ENCODE results near the gene EPHA6. TPM values are rescaled to one million over a fixed set of nuclear protein-coding genes. Genes with fewer than 3 reads are reported as not detected.

EPHA6 gene
- total RNA-seq, 2 experiments from 2014 or later = not detected

- H3K9me3 Mint-ChIP-seq = peaks cover 7% of the 10 kb centered on the region
- H3K36me3 Mint-ChIP-seq (ENCODE audit: low read depth) = no peaks in the 10 kb centered on the region
- H3K36me3 ChIP-seq (ENCODE audit: insufficient read depth, low read length) = no peaks in the 10 kb centered on the region
- no peak for TF ChIP-seq CTCF (IDR thresholded peaks at IDR 0.05)
- H3K9me3 ChIP-seq (ENCODE audit: control insufficient read depth in 1 of 2, insufficient read depth in 1 of 2, low read length in 2 of 2) = peaks cover 0 to 4% of the 10 kb centered on the region in 2 experiments
- POLR2A ChIA-PET = no interaction called here
- no peak overlapping the region for H3K4me3 Mint-ChIP-seq
- intact Hi-C loops (cut with DNase I, micrococcal nuclease) = no loop called here
- H3K4me1 ChIP-seq (ENCODE audit: insufficient read depth, low read length) = no peaks in the 10 kb centered on the region
- no peaks in the 10 kb centered on the region for H3K4me1 Mint-ChIP-seq (ENCODE audit: low read depth)
- no peak overlapping the region for H3K27ac Mint-ChIP-seq
- no peaks in the 10 kb centered on the region for H3K27me3 Mint-ChIP-seq
- no peak for ATAC-seq (ENCODE audit: poor library complexity)
- no peaks in the 10 kb centered on the region for H3K27me3 ChIP-seq (ENCODE audit: control insufficient read depth in 1 of 2, insufficient read depth in 2 of 2, low read length in 2 of 2)
- H3K27ac ChIP-seq (ENCODE audit: low read depth in 1 of 2, low read length in 2 of 2) = no peak overlapping the region
- no peak for DNase-seq
- CTCF ChIA-PET = no interaction called here
- H3K4me3 ChIP-seq (ENCODE audit: low read length) = no peak overlapping the region
Observed at GRCh38 chr3:96991800-96992365, 177.5 kb downstream of the EPHA6 start.

- DNase-seq = no peak
Observed at GRCh38 chr3:96994988-96995387, 180.6 kb downstream of the EPHA6 start.

GRCh38 chr3:96996009-96996408 lies 181.6 kb downstream of the EPHA6 start:
- no peaks in the 10 kb centered on the region for H3K36me3 ChIP-seq (ENCODE audit: insufficient read depth, low read length)
- H3K27me3 Mint-ChIP-seq = no peaks in the 10 kb centered on the region
- H3K9me3 ChIP-seq (ENCODE audit: control insufficient read depth in 1 of 2, insufficient read depth in 1 of 2, low read length in 2 of 2) = peaks cover 0 to 4% of the 10 kb centered on the region in 2 experiments
- TF ChIP-seq CTCF (IDR thresholded peaks at IDR 0.05) = no peak
- H3K4me1 ChIP-seq (ENCODE audit: insufficient read depth, low read length) = no peaks in the 10 kb centered on the region
- ChIA-PET POLR2A (no interaction called here), CTCF (no interaction called here)
- no peaks in the 10 kb centered on the region for H3K27me3 ChIP-seq (ENCODE audit: control insufficient read depth in 1 of 2, insufficient read depth in 2 of 2, low read length in 2 of 2)
- H3K36me3 Mint-ChIP-seq (ENCODE audit: low read depth) = no peaks in the 10 kb centered on the region
- H3K4me1 Mint-ChIP-seq (ENCODE audit: low read depth) = no peaks in the 10 kb centered on the region
- peaks cover 5% of the 10 kb centered on the region for H3K9me3 Mint-ChIP-seq
- ATAC-seq (ENCODE audit: poor library complexity) (no peak), DNase-seq (no peak)
- H3K4me3 Mint-ChIP-seq = no peak overlapping the region
- no peak overlapping the region for H3K27ac Mint-ChIP-seq
- no peak overlapping the region for H3K27ac ChIP-seq (ENCODE audit: low read depth in 1 of 2, low read length in 2 of 2)
- intact Hi-C loops (cut with DNase I, micrococcal nuclease) = no loop called here
- H3K4me3 ChIP-seq (ENCODE audit: low read length) = no peak overlapping the region

More at GRCh38 chr3:96994988-96995387, 180.6 kb downstream of the EPHA6 start:
- H3K36me3 ChIP-seq (ENCODE audit: insufficient read depth, low read length) = no peaks in the 10 kb centered on the region
- no peak for TF ChIP-seq CTCF (IDR thresholded peaks at IDR 0.05)
- no peaks in the 10 kb centered on the region for H3K27me3 Mint-ChIP-seq
- CTCF ChIA-PET = no interaction called here
- H3K4me3 ChIP-seq (ENCODE audit: low read length) = no peak overlapping the region
- no peak for ATAC-seq (ENCODE audit: poor library complexity)
- POLR2A ChIA-PET = no interaction called here
- no peaks in the 10 kb centered on the region for H3K4me1 ChIP-seq (ENCODE audit: insufficient read depth, low read length)
- peaks cover 0 to 4% of the 10 kb centered on the region in 2 experiments for H3K9me3 ChIP-seq (ENCODE audit: control insufficient read depth in 1 of 2, insufficient read depth in 1 of 2, low read length in 2 of 2)
- no peaks in the 10 kb centered on the region for H3K27me3 ChIP-seq (ENCODE audit: control insufficient read depth in 1 of 2, insufficient read depth in 2 of 2, low read length in 2 of 2)
- no peaks in the 10 kb centered on the region for H3K4me1 Mint-ChIP-seq (ENCODE audit: low read depth)
- no peak overlapping the region for H3K27ac Mint-ChIP-seq
- intact Hi-C loops (cut with DNase I, micrococcal nuclease) = no loop called here
- H3K9me3 Mint-ChIP-seq = peaks cover 5% of the 10 kb centered on the region
- H3K27ac ChIP-seq (ENCODE audit: low read depth in 1 of 2, low read length in 2 of 2) = no peak overlapping the region
- no peak overlapping the region for H3K4me3 Mint-ChIP-seq
- no peaks in the 10 kb centered on the region for H3K36me3 Mint-ChIP-seq (ENCODE audit: low read depth)
